Subcutaneous abdominal adipose tissue (tissue), 5 donors: ENCODE data around the gene RBM33.

Experiments used
- H3K27ac ChIP-seq: one replicate; pipeline ENCODE4 v1.7.0; 2013; ENCODE audit warnings: low read depth, mild to moderate bottlenecking, inconsistent platforms, low read length, moderate library complexity
- H3K27me3 ChIP-seq, 5 donors: one replicate each; pipeline ENCODE4 v1.7.0; 2013; ENCODE audit warnings: low read length in 5 of 5, inconsistent platforms in 1 of 5; ENCODE audit not compliant: control insufficient read depth in 5 of 5, insufficient read depth in 4 of 5
- H3K36me3 ChIP-seq, 5 donors: one replicate each; pipeline ENCODE4 v1.7.0; 2013; ENCODE audit warnings: low read length in 5 of 5; ENCODE audit not compliant: control insufficient read depth in 5 of 5, insufficient read depth in 5 of 5
- H3K4me1 ChIP-seq, 5 donors: one replicate each; pipeline ENCODE4 v1.7.0; 2013; ENCODE audit warnings: low read length in 5 of 5, mild to moderate bottlenecking in 3 of 5, moderate library complexity in 1 of 5; ENCODE audit not compliant: control insufficient read depth in 5 of 5, insufficient read depth in 5 of 5
- H3K4me3 ChIP-seq, 5 donors: one replicate each; pipeline ENCODE4 v1.7.0; 2013; ENCODE audit warnings: low read length in 5 of 5, low read depth in 1 of 5
- H3K9ac ChIP-seq, 5 donors: one replicate each; pipeline ENCODE4 v1.7.0; 2013; ENCODE audit warnings: low read length in 5 of 5, mild to moderate bottlenecking in 4 of 5, moderate library complexity in 3 of 5
- H3K9me3 ChIP-seq, 5 donors: one replicate each; pipeline ENCODE4 v1.7.0; 2013; ENCODE audit warnings: low read length in 5 of 5; ENCODE audit not compliant: control insufficient read depth in 5 of 5
- donor health status: healthy.
- donor health status: healthy.
- donor health status: healthy.
- donor health status: healthy.
- donor health status: healthy.

The RBM33 gene

DNA sequence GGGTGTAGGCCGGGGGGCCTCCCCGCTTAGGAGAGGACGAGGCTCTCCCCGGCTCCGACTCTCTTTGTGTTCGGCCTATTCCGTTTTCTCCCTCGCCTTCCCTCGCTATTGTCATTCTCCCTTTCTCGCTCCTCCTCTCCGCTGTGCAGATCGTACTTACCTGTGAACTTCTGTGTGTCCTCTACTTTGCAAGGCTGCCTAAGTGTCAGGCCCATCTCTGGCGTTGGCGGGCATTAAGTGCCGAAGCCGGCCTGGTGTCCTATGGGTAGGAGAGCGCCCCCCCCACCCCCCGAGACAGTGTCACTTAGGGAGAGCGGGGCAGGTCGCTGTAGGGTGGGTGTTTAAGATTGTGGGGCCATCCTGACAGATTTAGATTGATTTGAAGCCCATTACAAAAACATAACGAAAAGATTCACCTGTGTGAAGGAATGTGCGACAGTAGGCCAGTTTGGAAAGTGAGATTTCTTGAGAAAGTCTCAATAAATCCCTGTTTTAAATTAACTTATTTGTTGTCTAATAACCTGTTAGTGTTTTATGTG lies 579 bp downstream of the RBM33 start:
- peak overlapping the region; percentile 84 for H3K27ac ChIP-seq
- H3K4me1 ChIP-seq: peaks cover 5 to 28% (median 25%) of the 10 kb centered on the region in 5 donors
- H3K9me3 ChIP-seq: peaks cover 2 to 18% (median 18%) of the 10 kb centered on the region in 5 donors
- peak overlapping the region; percentile 91 to 100 (median 99) for H3K4me3 ChIP-seq
- H3K36me3 ChIP-seq: peaks cover 3 to 17% (median 6%) of the 10 kb centered on the region in 5 donors
- H3K9ac ChIP-seq: peak overlapping the region; percentile 91 to 99 (median 98)
- no peaks in the 10 kb centered on the region for H3K27me3 ChIP-seq

GRCh38 chr7:155645662-155646061 lies 1.2 kb downstream of the RBM33 start:
- H3K9me3 ChIP-seq: peaks cover 2 to 18% (median 18%) of the 10 kb centered on the region in 5 donors
- peak overlapping the region; percentile 84 for H3K27ac ChIP-seq
- H3K36me3 ChIP-seq: peaks cover 2 to 17% (median 6%) of the 10 kb centered on the region in 5 donors
- H3K4me1 ChIP-seq: peaks cover 5 to 28% (median 25%) of the 10 kb centered on the region in 5 donors
- H3K4me3 ChIP-seq: peak overlapping the region; percentile 91 to 100 (median 99)
- H3K27me3 ChIP-seq: no peaks in the 10 kb centered on the region
- H3K9ac ChIP-seq: peak overlapping the region; percentile 91 to 99 (median 98)

GRCh38 chr7:155646669-155647068 lies 2.2 kb downstream of the RBM33 start:
- H3K9ac ChIP-seq: peak overlapping the region in 1 of 5 donors; percentile 11
- peak overlapping the region in 2 of 5 donors; percentile 4 to 36 for H3K4me3 ChIP-seq
- H3K27me3 ChIP-seq: no peaks in the 10 kb centered on the region
- H3K4me1 ChIP-seq: peaks cover 5 to 28% (median 25%) of the 10 kb centered on the region in 5 donors
- H3K36me3 ChIP-seq: peaks cover 0 to 17% (median 6%) of the 10 kb centered on the region in 5 donors
- H3K9me3 ChIP-seq: peaks cover 2 to 18% (median 18%) of the 10 kb centered on the region in 5 donors
- H3K27ac ChIP-seq: no peak overlapping the region

DNA sequence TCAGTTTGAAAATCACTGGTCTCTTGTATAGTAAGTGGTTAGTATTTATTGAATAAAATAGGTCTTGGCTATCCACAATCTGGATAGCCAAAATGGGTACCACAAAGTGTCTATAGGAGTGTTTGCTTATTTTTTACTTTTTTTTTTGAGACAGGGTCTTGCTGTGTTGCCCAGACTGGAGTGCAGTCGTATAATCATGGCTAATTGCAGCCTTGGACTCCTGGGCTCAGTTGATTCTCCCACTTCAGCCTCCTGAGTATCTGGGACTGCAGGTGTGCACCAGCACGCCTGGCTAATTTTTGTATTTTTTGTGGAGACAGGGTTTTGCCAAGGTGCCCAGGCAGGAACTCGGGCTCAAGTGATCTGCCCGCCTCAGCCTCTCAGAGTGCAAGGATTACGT lies 2.8 kb downstream of the RBM33 start:
- Histone ChIP-seq H3K36me3 (peaks cover 0 to 17% (median 4%) of the 10 kb centered on the region in 5 donors), H3K27ac (no peak overlapping the region), H3K4me3 (no peak overlapping the region), H3K9me3 (peaks cover 2 to 18% (median 18%) of the 10 kb centered on the region in 5 donors), H3K4me1 (peaks cover 5 to 28% (median 25%) of the 10 kb centered on the region in 5 donors), H3K9ac (no peak overlapping the region), H3K27me3 (no peaks in the 10 kb centered on the region)

DNA sequence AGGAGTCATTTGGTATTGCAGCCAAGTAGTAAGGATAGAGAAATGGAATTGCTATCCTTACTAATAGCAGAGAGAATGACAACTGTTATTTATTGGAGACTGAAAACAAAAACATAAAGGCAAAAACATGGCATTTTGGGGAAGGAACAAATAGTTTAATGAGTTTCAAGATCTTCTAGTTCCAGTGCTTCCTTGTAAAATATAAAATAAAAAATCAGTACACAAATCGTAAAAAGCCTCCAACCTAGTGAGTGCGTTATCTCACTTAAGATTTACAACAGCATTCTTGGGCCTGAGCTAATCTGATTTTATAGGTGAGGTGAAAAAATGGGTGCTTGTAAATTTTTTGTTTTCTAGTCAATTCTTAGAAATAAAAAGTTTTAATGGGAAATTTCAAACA lies 3.3 kb downstream of the RBM33 start:
- peaks cover 2 to 18% (median 18%) of the 10 kb centered on the region in 5 donors for H3K9me3 ChIP-seq

GRCh38 chr7:155648752-155649339 lies 4.4 kb downstream of the RBM33 start:
- H3K27ac ChIP-seq: no peak overlapping the region
- H3K27me3 ChIP-seq: no peaks in the 10 kb centered on the region
- peaks cover 5 to 25% (median 23%) of the 10 kb centered on the region in 5 donors for H3K4me1 ChIP-seq
- peaks cover 0 to 17% (median 4%) of the 10 kb centered on the region in 5 donors for H3K36me3 ChIP-seq
- no peak overlapping the region for H3K4me3 ChIP-seq
- peaks cover 2 to 18% (median 18%) of the 10 kb centered on the region in 5 donors for H3K9me3 ChIP-seq
- H3K9ac ChIP-seq: no peak overlapping the region

More for the DNA sequence above, 3.3 kb downstream of the RBM33 start:
- no peak overlapping the region for H3K4me3 ChIP-seq
- H3K27me3 ChIP-seq: no peaks in the 10 kb centered on the region
- peaks cover 0 to 17% (median 4%) of the 10 kb centered on the region in 5 donors for H3K36me3 ChIP-seq
- H3K27ac ChIP-seq: no peak overlapping the region
- H3K4me1 ChIP-seq: peaks cover 5 to 28% (median 25%) of the 10 kb centered on the region in 5 donors
- H3K9ac ChIP-seq: no peak overlapping the region

- Histone ChIP-seq H3K9ac (no peak overlapping the region), H3K4me3 (no peak overlapping the region), H3K27me3 (no peaks in the 10 kb centered on the region), H3K27ac (no peak overlapping the region), H3K36me3 (peaks cover 0 to 17% (median 4%) of the 10 kb centered on the region in 5 donors), H3K4me1 (peaks cover 5 to 31% (median 29%) of the 10 kb centered on the region in 5 donors), H3K9me3 (peaks cover 2 to 18% (median 18%) of the 10 kb centered on the region in 5 donors)
Observed at GRCh38 chr7:155649588-155649987, 5.1 kb downstream of the RBM33 start.

DNA sequence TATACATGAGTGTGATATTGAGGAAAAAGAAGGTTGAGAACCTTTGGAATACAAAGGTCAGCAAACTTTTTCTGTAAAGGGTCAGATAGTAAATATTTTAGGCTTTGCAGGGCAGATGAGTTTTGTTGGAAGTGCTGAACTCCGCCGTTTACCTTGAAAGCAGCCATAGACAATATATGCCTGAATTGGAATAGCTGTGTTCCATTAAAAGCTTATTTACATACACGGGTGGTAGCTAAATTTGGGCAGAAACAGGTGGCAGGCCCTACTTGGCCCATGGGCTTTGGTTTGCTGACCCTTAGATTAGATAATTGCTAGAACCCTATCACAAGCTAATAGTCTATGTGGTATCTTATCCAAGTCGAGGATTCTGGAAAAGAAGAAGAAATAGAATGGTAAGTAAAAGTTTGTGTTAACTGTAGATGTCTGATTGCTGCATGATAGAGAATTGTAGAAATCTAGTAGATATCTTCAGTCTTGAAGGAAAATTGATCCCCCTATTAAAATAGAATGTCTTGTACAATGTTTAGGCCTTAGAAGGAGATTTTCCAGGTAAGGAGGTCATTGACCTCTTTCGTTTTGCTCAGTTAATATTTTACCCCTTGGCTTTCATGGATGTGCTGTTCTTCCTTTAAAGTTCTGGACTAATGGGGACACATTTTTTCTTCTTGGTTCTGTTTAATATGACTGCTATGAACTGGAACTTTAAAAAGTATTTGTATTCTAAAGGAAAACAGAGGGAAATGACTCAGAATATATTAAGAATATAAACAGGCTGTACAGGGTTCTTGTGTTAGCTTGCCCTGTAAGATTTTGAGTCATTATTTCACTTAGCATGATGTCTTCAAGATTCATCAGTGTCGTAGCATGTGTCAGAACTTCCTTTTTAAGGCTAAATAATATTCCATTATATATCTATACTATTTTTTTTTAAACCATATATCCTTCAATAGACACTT lies 8.0 kb downstream of the RBM33 start:
- Histone ChIP-seq H3K36me3 (peaks cover 0 to 17% (median 4%) of the 10 kb centered on the region in 5 donors), H3K9me3 (peaks cover 2 to 18% (median 18%) of the 10 kb centered on the region in 5 donors), H3K27me3 (no peaks in the 10 kb centered on the region), H3K27ac (no peak overlapping the region), H3K9ac (no peak overlapping the region), H3K4me1 (peaks cover 0 to 22% (median 10%) of the 10 kb centered on the region in 5 donors), H3K4me3 (no peak overlapping the region)

DNA sequence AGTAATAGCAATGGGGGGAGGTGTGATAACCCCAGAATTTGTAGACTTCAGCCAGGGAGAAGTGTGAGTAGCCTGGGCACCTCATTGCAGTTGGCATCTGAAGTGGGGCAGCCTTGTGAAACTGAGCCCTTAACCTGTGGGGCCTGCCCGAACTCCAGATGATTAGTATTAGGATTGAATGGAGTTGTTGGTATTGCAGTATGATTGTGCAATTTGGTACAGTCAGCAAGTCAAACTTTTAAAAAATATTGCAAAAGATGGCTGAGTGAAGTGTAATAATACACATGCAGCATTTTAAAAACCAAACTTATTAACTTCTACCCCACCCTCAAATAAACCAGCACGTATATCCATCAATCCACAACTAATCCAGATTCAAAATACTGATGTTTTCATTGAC lies 9.3 kb downstream of the RBM33 start:
- Histone ChIP-seq H3K36me3 (peaks cover 0 to 5% (median 0%) of the 10 kb centered on the region in 5 donors), H3K4me3 (no peak overlapping the region), H3K27ac (peak overlapping the region; percentile 47), H3K4me1 (peaks cover 0 to 22% (median 10%) of the 10 kb centered on the region in 5 donors), H3K27me3 (no peaks in the 10 kb centered on the region), H3K9me3 (peaks cover under 1 to 11% (median 10%) of the 10 kb centered on the region in 5 donors), H3K9ac (no peak overlapping the region)
